ENCODE data around the gene TRIOBP. TPM values are rescaled to one million over a fixed set of nuclear protein-coding genes. Genes with fewer than 3 reads are reported as not detected.
"Not testable (repeated sequence)": the region's sequence is repeated elsewhere in the genome, so short reads cannot be mapped to it uniquely, and the experiment has no call there.

The TRIOBP gene, protein sequence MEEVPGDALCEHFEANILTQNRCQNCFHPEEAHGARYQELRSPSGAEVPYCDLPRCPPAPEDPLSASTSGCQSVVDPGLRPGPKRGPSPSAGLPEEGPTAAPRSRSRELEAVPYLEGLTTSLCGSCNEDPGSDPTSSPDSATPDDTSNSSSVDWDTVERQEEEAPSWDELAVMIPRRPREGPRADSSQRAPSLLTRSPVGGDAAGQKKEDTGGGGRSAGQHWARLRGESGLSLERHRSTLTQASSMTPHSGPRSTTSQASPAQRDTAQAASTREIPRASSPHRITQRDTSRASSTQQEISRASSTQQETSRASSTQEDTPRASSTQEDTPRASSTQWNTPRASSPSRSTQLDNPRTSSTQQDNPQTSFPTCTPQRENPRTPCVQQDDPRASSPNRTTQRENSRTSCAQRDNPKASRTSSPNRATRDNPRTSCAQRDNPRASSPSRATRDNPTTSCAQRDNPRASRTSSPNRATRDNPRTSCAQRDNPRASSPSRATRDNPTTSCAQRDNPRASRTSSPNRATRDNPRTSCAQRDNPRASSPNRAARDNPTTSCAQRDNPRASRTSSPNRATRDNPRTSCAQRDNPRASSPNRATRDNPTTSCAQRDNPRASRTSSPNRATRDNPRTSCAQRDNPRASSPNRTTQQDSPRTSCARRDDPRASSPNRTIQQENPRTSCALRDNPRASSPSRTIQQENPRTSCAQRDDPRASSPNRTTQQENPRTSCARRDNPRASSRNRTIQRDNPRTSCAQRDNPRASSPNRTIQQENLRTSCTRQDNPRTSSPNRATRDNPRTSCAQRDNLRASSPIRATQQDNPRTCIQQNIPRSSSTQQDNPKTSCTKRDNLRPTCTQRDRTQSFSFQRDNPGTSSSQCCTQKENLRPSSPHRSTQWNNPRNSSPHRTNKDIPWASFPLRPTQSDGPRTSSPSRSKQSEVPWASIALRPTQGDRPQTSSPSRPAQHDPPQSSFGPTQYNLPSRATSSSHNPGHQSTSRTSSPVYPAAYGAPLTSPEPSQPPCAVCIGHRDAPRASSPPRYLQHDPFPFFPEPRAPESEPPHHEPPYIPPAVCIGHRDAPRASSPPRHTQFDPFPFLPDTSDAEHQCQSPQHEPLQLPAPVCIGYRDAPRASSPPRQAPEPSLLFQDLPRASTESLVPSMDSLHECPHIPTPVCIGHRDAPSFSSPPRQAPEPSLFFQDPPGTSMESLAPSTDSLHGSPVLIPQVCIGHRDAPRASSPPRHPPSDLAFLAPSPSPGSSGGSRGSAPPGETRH (N-terminal part only)
- 105 and 115 TPM in 2 replicates for total RNA-seq

DNA sequence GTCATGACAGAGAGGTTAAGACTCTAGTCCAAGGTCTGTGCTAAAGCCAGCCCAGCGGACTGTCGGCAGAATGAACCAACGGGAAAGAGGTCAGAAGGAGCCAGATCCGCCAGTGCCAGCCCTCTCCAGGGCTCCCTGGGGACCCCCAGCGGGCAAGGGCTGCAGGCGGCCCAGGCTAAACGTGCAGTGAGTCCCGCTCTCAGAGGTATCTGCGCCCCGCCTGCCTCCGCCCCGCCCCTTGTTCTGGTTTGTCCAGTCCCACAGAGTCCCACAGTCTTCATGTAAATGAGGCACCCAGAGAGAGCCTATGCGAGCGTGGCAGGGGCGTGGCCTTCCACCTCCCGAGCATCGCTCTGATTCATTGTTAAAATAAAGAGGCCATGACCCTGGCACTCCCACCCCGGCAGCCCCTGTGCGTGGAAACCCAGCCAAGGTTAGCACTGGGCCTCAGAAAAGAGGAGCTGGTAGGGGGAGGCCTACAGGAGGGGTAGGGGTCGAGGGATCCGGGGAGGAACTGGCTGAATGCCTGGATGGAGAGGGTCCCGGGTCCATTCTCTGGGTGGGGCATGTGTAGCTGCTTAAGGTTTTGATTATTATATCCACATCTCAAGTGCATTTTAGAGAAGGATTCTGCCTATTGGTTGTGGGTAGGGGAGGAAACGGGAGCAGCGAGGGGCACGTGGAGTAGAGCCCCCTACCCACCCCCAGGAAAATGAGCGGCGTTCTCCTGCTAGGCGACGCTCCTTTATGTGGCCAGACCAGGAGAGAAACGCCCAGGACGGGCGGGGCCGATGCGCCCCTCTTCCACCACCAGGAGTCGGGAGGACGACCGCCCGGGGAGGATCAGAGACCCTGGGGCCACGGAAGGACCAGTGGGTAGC, at the start of gene TRIOBP:
TRIOBP (plus strand) TSS at position 392 of the 881 bp plus-strand sequence. CDS start 4,318 bp downstream, outside the sequence.
- peak; percentile 78 for DNase-seq (ENCODE audit: low read depth, low spot score)

DNA sequence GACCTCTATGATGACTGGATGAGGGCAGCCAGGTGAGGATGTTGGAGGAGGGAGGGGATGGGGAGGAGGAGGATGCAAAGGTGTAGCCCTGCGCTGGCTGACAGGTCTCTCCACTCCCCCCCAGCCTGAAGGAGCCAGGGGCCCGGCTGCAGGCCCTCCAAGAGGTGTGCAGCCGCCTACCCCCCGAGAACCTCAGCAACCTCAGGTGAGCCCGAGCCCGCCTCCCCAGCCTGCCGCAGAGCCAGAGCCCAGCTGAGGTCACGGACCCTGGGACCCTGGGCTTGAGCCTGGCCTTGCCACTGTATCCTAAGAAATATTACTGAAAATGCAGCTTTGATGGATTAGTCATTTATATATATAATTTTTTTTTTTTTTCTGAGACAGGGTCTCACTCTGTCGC, 49.5 kb upstream of the TRIOBP start:
- no peak for DNase-seq (ENCODE audit: low read depth, low spot score)

- no peak for DNase-seq (ENCODE audit: low read depth, low spot score)
Measured at GRCh38 chr22:37647928-37648327, 48.9 kb upstream of the TRIOBP start.

DNA sequence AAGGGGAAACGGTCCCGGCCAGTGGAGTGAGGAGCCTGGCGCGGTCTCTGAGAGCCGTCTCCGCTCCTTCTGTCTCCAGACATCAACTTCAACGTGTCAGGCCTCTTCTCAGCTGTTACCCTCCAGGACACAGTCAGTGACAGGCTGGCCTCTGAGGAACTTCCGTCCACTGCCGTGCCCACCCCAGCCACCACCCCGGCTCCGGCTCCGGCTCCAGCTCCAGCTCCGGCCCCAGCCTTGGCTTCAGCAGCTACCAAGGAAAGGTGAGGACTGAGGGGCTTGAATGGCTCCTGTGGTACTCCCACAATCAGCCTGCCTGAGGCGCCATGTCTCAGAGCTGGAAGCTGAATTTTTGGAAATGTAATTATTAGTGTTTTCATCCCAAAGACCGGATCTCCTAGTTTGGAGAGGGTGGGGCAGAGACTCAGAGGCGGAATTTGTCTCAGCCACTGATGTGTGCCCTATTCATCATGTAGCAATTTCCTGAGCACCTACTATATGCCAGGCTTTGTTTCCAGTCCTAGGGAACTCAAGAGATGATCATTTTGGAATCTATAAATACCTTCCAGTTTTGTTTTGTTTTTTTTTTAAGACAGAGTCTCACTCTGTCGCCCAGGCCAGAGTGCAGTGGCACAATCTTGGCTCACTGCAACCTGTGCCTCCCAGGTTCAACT, 46.2 kb upstream of the TRIOBP start:
- DNase-seq (ENCODE audit: low read depth, low spot score), result no peak

GRCh38 chr22:37654563-37655251, 42.1 kb upstream of the TRIOBP start:
- DNase-seq (ENCODE audit: low read depth, low spot score), result no peak

DNA sequence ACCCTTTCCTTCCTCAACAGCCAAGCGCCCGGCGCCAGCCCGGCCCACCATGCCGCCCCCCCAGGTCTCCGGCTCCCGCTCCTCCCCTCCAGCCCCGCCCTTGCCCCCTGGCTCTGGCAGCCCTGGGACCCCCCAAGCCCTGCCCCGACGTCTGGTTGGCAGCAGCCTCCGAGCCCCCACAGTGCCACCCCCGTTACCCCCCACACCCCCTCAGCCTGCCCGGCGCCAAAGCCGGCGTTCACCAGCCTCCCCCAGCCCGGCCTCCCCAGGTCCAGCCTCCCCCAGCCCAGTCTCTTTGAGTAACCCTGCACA, 41.6 kb upstream of the TRIOBP start:
- DNase-seq (ENCODE audit: low read depth, low spot score), result no peak

GRCh38 chr22:37656583-37656982, 40.3 kb upstream of the TRIOBP start:
- DNase-seq (ENCODE audit: low read depth, low spot score), result not testable (repeated sequence)

DNA sequence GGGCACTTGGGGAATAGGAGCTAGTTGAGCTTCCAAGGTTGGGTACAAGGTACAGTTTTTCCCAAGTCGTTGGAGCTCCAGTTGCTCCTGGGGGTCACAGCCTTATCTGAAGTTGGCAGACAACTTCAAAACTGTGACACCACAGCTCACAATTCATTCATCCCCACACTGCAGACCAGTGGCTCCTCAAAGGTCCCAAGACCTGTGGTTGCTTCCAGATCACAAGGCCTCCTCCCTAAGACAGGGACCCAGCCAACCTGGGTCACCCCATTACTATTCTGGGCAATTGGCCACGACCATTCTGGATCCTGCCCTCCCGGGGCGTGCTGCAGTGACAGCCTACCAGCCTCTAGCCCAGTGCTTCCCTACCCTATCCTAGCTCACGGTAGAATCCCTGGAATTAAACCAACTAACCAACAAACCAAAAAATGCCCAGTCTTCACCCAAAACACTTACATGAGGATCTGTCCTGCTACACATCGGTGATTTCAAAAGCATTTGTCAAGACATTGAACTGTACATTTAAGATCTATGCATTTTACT, 39.2 kb upstream of the TRIOBP start:
- no peak for DNase-seq (ENCODE audit: low read depth, low spot score)

GRCh38 chr22:37658133-37659065, 38.4 kb upstream of the TRIOBP start, which contains the start of gene PDXP:
TSS of gene PDXP (plus strand) at chr22:37658723. CDS start at chr22:37658783, 60 bp downstream.
- DNase-seq (ENCODE audit: low read depth, low spot score), result peak; percentile 100

DNA sequence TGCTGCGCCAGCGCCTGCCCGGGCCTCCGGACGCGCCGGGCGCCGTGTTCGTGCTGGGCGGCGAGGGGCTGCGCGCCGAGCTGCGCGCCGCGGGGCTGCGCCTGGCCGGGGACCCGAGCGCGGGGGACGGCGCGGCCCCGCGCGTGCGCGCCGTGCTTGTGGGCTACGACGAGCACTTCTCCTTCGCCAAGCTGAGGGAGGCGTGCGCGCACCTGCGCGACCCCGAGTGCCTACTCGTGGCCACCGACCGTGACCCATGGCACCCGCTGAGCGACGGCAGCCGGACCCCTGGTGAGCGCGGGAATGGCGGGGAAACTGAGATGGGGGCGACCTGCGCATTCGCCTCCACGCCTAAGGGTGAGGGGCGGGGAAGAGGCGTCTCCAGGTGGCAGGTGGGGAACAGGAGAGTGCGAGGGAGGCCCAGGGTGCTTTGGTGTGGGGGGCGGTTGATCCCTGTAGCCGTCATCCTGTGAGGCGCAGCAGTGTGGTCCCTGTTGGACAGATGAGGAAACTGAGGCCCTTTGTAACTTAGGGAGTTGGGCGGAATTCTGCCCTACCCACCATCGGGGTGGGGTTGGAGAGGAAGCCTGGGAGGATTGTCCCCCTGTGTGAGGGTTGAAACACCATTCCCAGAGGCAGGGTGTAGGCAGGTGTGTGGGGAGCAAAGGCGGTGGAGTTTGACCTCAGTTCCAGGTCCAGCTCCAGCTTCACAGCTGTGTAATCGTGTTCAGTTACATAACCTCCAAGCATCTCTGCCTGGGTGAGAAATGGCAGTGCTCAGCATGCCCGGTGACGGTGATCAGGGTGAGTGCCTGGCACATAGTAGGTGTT, 37.6 kb upstream of the TRIOBP start:
- DNase-seq (ENCODE audit: low read depth, low spot score), result no peak

GRCh38 chr22:37659897-37660708, 36.7 kb upstream of the TRIOBP start:
- DNase-seq (ENCODE audit: low read depth, low spot score), result no peak

DNA sequence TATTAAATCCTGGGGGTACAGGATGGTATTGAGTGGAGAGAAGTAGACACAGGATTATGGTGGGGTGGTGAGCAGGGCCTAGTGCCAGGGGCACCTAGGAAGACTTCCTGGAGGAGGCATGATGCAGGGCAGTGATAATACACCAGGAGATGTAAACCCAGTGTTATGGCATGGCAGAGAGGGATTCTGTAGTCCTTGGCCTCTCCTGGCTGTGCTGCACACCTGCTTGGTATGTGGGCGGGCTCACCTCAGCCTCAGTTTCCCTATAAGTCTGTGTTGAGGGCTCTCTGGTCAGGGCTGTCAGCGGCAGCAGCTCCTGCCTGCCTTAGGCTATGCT, 36.2 kb upstream of the TRIOBP start:
- DNase-seq (ENCODE audit: low read depth, low spot score), result no peak

GRCh38 chr22:37661160-37661924, 35.5 kb upstream of the TRIOBP start:
- no peak for DNase-seq (ENCODE audit: low read depth, low spot score)

GRCh38 chr22:37662039-37662438, 34.8 kb upstream of the TRIOBP start:
- DNase-seq (ENCODE audit: low read depth, low spot score), result no peak

- no peak for DNase-seq (ENCODE audit: low read depth, low spot score)
Measured at GRCh38 chr22:37663521-37664140, 33.2 kb upstream of the TRIOBP start.
